ENCODE data around the gene SPART.
"Not testable (repeated sequence)": the region's sequence is repeated elsewhere in the genome, so short reads cannot be mapped to it uniquely, and the experiment has no call there.

SPART gene

DNA sequence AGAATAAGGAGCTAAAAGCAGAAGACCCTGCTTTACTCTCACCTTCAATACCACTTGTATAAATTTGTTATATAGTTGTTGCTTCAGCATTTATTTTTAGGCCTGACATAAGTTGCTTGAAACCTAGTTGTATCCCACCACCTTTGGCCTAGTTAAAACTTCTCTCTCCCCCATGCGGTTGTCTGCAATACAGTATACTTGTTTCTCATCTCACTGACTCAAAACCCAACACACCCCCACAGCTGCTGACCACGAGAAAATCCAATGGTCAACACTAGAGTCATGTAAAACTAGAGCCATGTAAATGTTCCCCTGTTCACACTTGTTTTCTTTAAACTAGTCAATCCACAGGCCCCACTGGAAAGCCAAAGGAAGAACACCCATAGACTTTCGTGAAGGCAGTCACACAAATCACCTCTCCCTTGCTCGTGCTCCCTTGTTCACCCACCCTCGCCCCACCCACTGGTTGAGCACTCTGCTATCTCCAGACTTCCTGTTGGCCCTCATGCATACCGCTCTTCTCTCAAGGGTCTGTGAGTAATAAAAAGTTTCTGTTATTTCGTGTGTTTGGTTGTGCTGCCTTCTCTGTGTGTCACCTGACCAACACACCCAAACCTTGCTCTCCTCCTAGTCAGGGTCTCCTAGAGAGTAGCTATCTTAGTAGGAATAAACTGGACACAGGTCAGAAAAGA lies 35.6 kb downstream of the SPART start:
- DNase-seq: no peak

- no peak for DNase-seq
Observed at GRCh38 chr13:36302289-36302688, 43.9 kb downstream of the SPART start.

- DNase-seq: not testable (repeated sequence)
Observed at GRCh38 chr13:36299469-36299868, 46.7 kb downstream of the SPART start.

GRCh38 chr13:36298535-36299068 lies 47.6 kb downstream of the SPART start:
- DNase-seq: no peak

- DNase-seq: peak; percentile 35
Observed at GRCh38 chr13:36297366-36298338, 48.5 kb downstream of the SPART start, which contains the start of gene CCDC169. Gene CCDC169 (minus strand): TSS chr13:36297814. CDS start chr13:36297719, 95 bp downstream.

DNA sequence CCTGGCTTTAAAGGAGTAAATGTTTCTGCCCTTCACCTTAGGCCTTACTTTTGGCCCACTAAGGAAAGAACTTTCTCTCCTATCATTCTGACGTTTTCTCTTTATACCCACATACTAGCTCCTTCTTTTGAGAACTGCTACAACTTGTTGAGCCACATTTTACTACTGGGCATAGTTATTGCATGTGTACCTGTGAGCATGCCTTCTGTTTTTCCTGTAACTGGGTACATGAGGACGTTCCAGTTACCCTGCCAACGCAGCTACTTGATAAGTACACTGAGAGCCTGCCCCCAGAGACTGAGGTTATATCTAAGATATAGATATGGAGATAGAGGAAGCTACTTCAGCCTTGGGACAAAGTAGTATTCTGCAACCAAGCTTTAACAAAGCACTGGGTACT lies 52.1 kb downstream of the SPART start:
- DNase-seq: no peak

DNA sequence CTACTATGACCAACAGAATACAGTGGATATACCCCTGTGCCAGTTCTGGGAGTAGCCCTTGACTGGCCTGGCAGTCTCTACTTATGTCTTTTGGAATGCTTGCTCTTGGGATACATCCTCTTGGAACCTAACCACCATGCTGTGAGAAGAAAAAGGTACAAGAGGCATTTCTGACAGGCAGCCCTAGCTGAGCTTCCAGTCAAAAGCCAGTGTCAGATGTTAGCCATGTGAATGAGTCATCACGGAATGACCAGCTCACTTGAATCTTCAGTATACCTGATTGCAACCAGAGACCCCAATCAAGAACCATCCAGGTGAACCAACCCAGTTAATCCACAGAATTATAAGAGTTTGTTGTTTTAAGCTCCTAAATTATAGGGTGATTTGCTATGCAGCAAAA lies 52.7 kb downstream of the SPART start:
- DNase-seq: no peak

DNA sequence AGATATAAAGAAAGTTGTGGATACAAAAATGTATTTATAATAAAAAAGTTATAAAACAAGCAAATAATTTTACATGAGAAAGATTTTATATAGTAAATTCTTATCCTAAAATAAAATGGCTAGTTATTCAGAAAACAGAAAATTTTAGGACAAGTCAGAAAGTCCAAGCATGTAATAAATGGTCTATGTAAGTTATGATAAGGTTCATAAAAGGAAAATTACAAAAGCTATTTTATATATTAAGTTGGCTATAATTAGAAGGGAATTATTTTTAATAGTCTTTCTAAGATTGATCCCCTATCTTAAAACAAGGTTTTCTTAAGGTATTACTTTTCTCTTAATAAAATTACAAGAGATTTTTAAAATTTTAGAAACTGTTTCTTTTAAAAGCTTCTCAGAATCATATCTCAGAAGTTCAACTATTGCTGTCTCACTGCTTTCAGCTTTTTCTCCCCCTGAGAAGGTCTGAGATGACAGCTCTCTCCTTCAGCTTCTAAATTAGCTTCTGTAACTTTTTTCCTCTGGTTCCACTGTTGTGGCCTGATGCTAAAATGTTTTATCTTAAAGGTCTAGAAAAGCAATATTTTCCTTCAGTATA lies 57.3 kb downstream of the SPART start:
- DNase-seq: no peak

GRCh38 chr13:36286006-36286405 lies 60.2 kb downstream of the SPART start:
- DNase-seq: no peak

DNA sequence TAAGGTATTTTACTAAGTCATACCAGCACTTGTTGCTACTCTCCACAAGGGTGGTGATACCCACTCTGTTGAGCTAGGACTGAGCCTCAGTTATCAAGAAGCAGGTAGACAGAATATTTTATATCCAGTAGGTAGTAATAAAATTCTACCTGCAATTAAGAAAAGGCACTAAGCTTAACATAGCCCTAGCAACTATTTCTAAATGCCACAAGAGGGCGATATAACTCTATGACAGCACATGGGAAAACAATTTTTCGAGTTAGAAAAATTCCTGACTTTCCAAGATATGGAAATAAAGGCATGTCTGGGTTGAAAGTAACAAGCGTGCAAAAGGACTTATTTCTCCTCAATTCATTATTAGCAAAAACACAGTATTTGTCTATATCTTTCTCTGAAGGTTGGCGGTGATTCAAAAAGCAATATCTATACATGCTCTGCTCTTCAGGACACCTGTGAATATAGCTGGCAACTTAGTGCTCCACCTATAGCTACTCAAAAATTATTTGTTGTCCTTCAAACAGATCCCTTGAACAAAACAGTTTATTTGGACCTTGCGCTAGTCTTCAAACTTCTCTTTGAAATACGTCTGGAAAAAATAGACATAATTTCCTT lies 63.3 kb downstream of the SPART start:
- DNase-seq: no peak

DNA sequence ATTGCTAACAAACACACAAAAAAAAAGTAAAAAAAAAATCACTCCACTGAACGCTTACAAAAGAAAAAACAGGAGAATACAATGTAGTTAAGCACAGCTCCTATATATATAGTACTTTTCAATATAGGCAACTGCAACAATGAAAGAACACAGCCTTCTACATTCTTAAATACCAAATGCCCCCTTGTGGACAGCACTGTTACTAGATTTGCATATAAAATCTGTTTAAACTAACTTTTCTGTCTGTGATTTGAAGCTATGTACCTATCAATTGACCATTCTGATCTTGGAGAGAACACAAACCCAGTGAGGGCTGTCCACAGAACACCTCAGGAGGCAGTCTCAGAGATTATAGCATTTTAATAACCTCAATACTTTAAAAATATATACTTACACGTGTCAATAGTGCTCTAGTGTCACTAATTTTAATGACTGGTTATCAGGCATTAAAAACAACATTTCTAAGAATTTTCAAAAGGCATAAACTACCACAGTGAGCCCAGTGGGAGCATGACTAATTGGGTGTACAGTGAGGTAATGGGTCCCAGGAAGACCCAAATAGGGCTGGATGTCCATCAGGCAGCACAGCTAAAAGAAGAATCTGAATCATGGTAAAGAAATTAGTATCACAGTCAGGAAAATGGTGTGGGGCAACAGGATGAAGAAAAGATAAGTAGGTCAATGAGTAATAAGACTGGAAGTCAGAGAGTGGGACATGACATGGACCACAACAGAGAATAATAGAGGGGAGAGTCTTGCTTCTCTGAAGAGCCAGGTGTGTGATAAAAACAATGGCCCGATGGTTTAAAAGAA lies 70.8 kb downstream of the SPART start:
- no peak for DNase-seq

DNA sequence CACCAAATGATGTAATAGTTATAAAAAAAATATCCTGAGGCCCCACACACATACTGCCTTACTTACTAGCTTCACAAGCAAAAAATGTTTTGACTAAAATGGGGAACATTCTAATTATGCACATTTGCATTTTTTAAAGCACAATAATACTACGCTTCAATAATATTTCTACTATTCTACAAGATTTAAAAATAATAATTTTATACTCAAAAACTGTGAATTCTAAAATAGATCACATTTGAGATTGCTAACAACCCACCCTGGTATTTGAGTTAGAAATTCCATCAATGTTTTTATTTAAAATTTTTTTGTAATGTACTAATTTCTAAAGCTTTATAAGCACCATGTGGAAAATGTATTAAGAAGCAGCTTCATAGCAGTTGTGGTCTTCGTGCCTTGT lies 72.8 kb downstream of the SPART start:
- no peak for DNase-seq

- DNase-seq: no peak
Observed at GRCh38 chr13:36261976-36262375, 84.2 kb downstream of the SPART start.

DNA sequence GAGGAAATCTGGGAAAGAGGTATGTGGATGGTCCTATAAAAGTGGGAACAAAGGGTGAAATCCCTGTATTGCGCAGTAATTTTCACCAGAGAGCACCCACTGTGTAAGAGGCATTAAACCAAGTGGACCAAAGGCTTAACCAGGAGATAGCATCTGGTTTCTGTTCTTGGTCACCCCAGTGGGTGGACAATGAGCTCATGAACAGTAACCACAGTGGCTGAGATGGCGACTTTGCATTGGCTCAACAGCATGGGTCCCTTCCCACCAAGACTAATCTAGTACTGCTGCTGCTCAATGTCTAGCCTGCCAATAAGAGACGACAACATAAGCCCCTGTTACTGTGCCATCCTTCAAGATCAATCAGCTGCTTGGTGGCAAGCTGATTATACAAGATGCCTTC lies 85.2 kb downstream of the SPART start:
- no peak for DNase-seq

- DNase-seq: no peak
Observed at GRCh38 chr13:36259361-36260137, 86.6 kb downstream of the SPART start.

- no peak for DNase-seq
Observed at GRCh38 chr13:36258831-36259230, 87.4 kb downstream of the SPART start.

Data from CD4-positive, alpha-beta T cell treated with Interleukin-4 for 4 hours (primary cell).